ENCODE measurements around the gene SGCB. TPM values are rescaled to one million over a fixed set of nuclear protein-coding genes. Genes with fewer than 3 reads are reported as not detected.

The SGCB gene
- total RNA-seq, 2 experiments from 2014 or later = 13.9 to 14.3 TPM

DNA sequence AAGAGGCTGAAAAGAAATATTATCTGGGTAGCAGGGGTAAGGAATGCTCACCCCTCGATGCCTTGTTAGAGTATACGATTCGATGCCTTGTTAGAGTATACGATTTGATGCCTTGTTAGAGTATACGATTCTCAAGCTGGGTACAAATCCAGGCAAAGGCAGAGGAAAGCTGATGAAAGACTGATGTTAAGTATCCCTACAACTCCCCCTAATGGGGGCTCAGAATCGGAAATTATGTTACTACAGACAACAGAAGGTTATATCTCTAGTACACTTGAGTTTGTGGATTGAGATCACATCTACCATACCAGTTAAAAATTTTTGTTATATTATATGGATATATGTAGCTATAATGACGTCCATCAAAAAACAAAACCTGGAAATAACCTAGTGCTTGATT lies 22.7 kb downstream of the SGCB start:
- intact Hi-C loops (cut with micrococcal nuclease) = no loop called here
- DNase-seq = no peak
- H3K27ac Mint-ChIP-seq = no peak overlapping the region
- H3K27me3 Mint-ChIP-seq = no peaks in the 10 kb centered on the region
- H3K4me1 Mint-ChIP-seq (ENCODE audit: low read depth) = no peaks in the 10 kb centered on the region
- ChIA-PET CTCF (no interaction called here), POLR2A (no interaction called here)
- no peak overlapping the region for H3K4me3 Mint-ChIP-seq
- no peaks in the 10 kb centered on the region for H3K36me3 Mint-ChIP-seq
- no peaks in the 10 kb centered on the region for H3K9me3 Mint-ChIP-seq

- Mint-ChIP-seq H3K36me3 (no peaks in the 10 kb centered on the region), H3K4me1 (ENCODE audit: low read depth) (no peaks in the 10 kb centered on the region), H3K27me3 (no peaks in the 10 kb centered on the region), H3K9me3 (no peaks in the 10 kb centered on the region), H3K27ac (no peak overlapping the region), H3K4me3 (no peak overlapping the region)
- no peak for DNase-seq
- intact Hi-C loops (cut with micrococcal nuclease) = no loop called here
- ChIA-PET POLR2A (no interaction called here), CTCF (no interaction called here)
These were observed 23.2 kb downstream of the SGCB start for GRCh38 chr4:52014903-52015302.

- intact Hi-C loops (cut with micrococcal nuclease) = no loop called here
- ChIA-PET POLR2A (no interaction called here), CTCF (no interaction called here)
- no peak overlapping the region for H3K27ac Mint-ChIP-seq
- no peaks in the 10 kb centered on the region for H3K27me3 Mint-ChIP-seq
- H3K36me3 Mint-ChIP-seq = no peaks in the 10 kb centered on the region
- H3K4me1 Mint-ChIP-seq (ENCODE audit: low read depth) = no peaks in the 10 kb centered on the region
- DNase-seq = no peak
- no peaks in the 10 kb centered on the region for H3K9me3 Mint-ChIP-seq
- no peak overlapping the region for H3K4me3 Mint-ChIP-seq
These were observed 25.4 kb downstream of the SGCB start for GRCh38 chr4:52012651-52013050.

DNA sequence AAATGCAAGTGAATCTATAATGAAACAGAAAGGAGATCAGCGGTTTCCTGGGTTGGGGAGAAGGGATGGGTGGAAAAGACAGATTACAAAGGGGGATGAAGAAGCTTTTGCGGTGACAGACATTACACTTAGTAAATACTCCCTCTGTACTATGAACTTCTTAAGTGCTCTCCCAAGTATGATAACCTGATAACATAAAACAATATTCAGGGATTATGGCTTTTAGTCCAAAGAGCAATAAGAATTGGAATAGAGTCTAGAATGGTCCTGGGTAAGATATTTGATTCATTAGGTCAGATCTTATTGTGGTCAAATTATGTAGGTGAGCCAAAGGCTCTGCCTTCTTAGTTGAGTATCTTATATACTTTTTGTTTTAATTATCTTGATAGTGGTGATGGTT lies 27.1 kb downstream of the SGCB start:
- Mint-ChIP-seq H3K27me3 (no peaks in the 10 kb centered on the region), H3K4me3 (no peak overlapping the region), H3K9me3 (no peaks in the 10 kb centered on the region), H3K36me3 (no peaks in the 10 kb centered on the region), H3K4me1 (ENCODE audit: low read depth) (no peaks in the 10 kb centered on the region), H3K27ac (no peak overlapping the region)
- DNase-seq = no peak
- intact Hi-C loops (cut with micrococcal nuclease) = no loop called here
- ChIA-PET POLR2A (no interaction called here), CTCF (no interaction called here)

DNA sequence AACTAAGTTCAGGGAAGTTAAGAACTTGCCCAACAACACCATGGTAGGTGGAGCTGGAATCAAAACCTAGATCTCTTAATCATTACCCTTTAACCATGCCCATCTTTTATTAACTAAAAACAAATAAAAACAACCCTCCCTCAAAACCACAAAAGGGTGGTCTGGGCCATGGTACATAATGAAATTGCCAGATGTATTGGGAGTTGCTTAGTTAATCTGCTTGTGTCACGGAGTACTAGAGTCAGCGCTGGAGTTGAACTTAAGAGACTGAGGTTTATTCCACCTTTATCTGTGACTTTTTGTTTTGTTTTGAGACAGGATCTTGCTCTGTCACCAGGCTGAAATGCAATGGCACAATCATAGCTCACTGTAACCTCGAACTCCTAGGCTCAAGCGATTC lies 31.2 kb downstream of the SGCB start:
- no peak overlapping the region for H3K27ac Mint-ChIP-seq
- H3K27me3 Mint-ChIP-seq = no peaks in the 10 kb centered on the region
- ChIA-PET CTCF (no interaction called here), POLR2A (no interaction called here)
- no peaks in the 10 kb centered on the region for H3K9me3 Mint-ChIP-seq
- no peak for DNase-seq
- no peak overlapping the region for H3K4me3 Mint-ChIP-seq
- no peaks in the 10 kb centered on the region for H3K4me1 Mint-ChIP-seq (ENCODE audit: low read depth)
- intact Hi-C loops (cut with micrococcal nuclease) = no loop called here
- no peaks in the 10 kb centered on the region for H3K36me3 Mint-ChIP-seq

- ChIA-PET POLR2A (no interaction called here), CTCF (no interaction called here)
- H3K4me3 Mint-ChIP-seq = no peak overlapping the region
- no peaks in the 10 kb centered on the region for H3K4me1 Mint-ChIP-seq (ENCODE audit: low read depth)
- no peak for DNase-seq
- H3K36me3 Mint-ChIP-seq = no peaks in the 10 kb centered on the region
- H3K27ac Mint-ChIP-seq = no peak overlapping the region
- intact Hi-C loops (cut with micrococcal nuclease) = no loop called here
- no peaks in the 10 kb centered on the region for H3K9me3 Mint-ChIP-seq
- no peaks in the 10 kb centered on the region for H3K27me3 Mint-ChIP-seq
These were observed 32.4 kb downstream of the SGCB start for GRCh38 chr4:52005604-52006273.

- intact Hi-C loops (cut with micrococcal nuclease) = no loop called here
- Mint-ChIP-seq H3K27ac (no peak overlapping the region), H3K27me3 (no peaks in the 10 kb centered on the region), H3K9me3 (no peaks in the 10 kb centered on the region), H3K4me1 (ENCODE audit: low read depth) (no peaks in the 10 kb centered on the region), H3K4me3 (no peak overlapping the region), H3K36me3 (no peaks in the 10 kb centered on the region)
- ChIA-PET POLR2A (no interaction called here), CTCF (no interaction called here)
- DNase-seq = no peak
These were observed 33.7 kb downstream of the SGCB start for GRCh38 chr4:52004414-52004813.

DNA sequence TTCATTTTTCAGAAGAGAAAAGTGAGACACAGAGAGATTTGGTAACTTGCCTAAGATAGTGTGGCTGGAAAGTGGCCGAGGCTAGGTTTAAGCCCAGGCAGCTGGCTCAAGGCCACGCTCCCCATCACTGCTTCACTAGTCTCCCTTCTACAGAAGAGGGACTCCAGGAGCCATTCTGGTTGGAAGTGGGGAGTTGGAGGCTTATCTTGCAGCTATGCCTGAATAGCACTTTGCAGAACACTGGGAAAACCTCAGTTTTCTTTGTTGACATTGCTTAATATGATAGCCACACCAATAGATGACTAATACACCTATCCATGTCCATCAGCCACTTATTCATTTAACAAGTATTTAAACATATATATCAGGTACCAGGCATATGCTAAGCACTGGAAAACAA lies 36.5 kb downstream of the SGCB start:
- no peaks in the 10 kb centered on the region for H3K27me3 Mint-ChIP-seq
- no peak overlapping the region for H3K4me3 Mint-ChIP-seq
- ChIA-PET CTCF (no interaction called here), POLR2A (no interaction called here)
- H3K36me3 Mint-ChIP-seq = no peaks in the 10 kb centered on the region
- DNase-seq = no peak
- no peak overlapping the region for H3K27ac Mint-ChIP-seq
- H3K4me1 Mint-ChIP-seq (ENCODE audit: low read depth) = no peaks in the 10 kb centered on the region
- intact Hi-C loops (cut with micrococcal nuclease) = no loop called here
- no peaks in the 10 kb centered on the region for H3K9me3 Mint-ChIP-seq

- intact Hi-C loops (cut with micrococcal nuclease) = no loop called here
- CTCF ChIA-PET = no interaction called here
- no peak overlapping the region for H3K27ac Mint-ChIP-seq
- no peak for DNase-seq
- no peaks in the 10 kb centered on the region for H3K36me3 Mint-ChIP-seq
- no peaks in the 10 kb centered on the region for H3K4me1 Mint-ChIP-seq (ENCODE audit: low read depth)
- POLR2A ChIA-PET = no interaction called here
- H3K27me3 Mint-ChIP-seq = no peaks in the 10 kb centered on the region
- H3K4me3 Mint-ChIP-seq = no peak overlapping the region
- no peaks in the 10 kb centered on the region for H3K9me3 Mint-ChIP-seq
These were observed 38.8 kb downstream of the SGCB start for GRCh38 chr4:51999250-51999649.

DNA sequence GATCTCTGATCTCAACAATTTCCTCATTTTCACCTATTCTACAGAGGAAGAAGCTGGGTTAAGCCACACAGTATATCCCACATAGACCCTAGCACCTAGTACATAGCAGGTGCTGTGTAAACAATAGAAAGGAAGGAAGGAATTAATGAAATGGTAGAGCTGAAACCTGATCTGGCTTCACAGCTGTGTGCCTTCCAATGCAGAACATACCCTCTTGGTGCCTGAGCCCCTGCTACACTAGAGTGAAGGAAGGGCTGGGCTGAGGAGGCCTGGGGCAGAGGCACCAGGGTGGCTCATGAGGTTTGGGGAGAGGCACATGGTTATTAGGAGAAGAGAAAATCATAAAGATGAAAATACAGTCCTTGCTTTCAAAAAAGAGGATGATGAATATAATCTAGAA lies 39.3 kb downstream of the SGCB start:
- ChIA-PET POLR2A (no interaction called here), CTCF (no interaction called here)
- no peak overlapping the region for H3K4me3 Mint-ChIP-seq
- intact Hi-C loops (cut with micrococcal nuclease) = no loop called here
- no peaks in the 10 kb centered on the region for H3K36me3 Mint-ChIP-seq
- H3K27ac Mint-ChIP-seq = no peak overlapping the region
- no peak for DNase-seq
- H3K4me1 Mint-ChIP-seq (ENCODE audit: low read depth) = no peaks in the 10 kb centered on the region
- H3K9me3 Mint-ChIP-seq = no peaks in the 10 kb centered on the region
- H3K27me3 Mint-ChIP-seq = no peaks in the 10 kb centered on the region

- ChIA-PET CTCF (no interaction called here), POLR2A (no interaction called here)
- intact Hi-C loops (cut with micrococcal nuclease) = no loop called here
- Mint-ChIP-seq H3K27me3 (no peaks in the 10 kb centered on the region), H3K4me1 (ENCODE audit: low read depth) (no peaks in the 10 kb centered on the region), H3K36me3 (no peaks in the 10 kb centered on the region), H3K4me3 (no peak overlapping the region), H3K9me3 (no peaks in the 10 kb centered on the region), H3K27ac (no peak overlapping the region)
- DNase-seq = no peak
These were observed 40.5 kb downstream of the SGCB start for GRCh38 chr4:51997647-51998046.

- POLR2A ChIA-PET = no interaction called here
- H3K4me1 Mint-ChIP-seq (ENCODE audit: low read depth) = no peaks in the 10 kb centered on the region
- no peak for DNase-seq
- no peaks in the 10 kb centered on the region for H3K9me3 Mint-ChIP-seq
- H3K36me3 Mint-ChIP-seq = no peaks in the 10 kb centered on the region
- H3K27ac Mint-ChIP-seq = no peak overlapping the region
- H3K4me3 Mint-ChIP-seq = no peak overlapping the region
- CTCF ChIA-PET = no interaction called here
- H3K27me3 Mint-ChIP-seq = peaks cover 5% of the 10 kb centered on the region
- intact Hi-C loops (cut with micrococcal nuclease) = no loop called here
These were observed 42.4 kb downstream of the SGCB start for GRCh38 chr4:51995647-51996220.

Measured in activated CD4-positive, alpha-beta memory T cell treated with anti-CD3 and anti-CD28 coated beads for 36 hours (primary cell).